A673 (cell line): ENCODE measurements around the gene C10orf88. TPM values are rescaled to one million over a fixed set of nuclear protein-coding genes. Genes with fewer than 3 reads are reported as not detected.

Experiments
- BruUV-seq: library from RNA; stranded (reverse); fragments of 400-500 nt; replicated peaks from 2 replicates; lab custom pipeline; 2021; lab: Mats Ljungman, UMichigan
- CTCF ChIA-PET: fragments of 300-600 bp; sonication (Branson Sonifier 250); formaldehyde crosslinking; loops from one replicate; lab custom pipeline; 2022; ENCODE audit warnings: antibody characterized with exemption; lab: Charles Lee
- POLR2A ChIA-PET: fragments of 300-600 bp; sonication (Branson Sonifier 250); formaldehyde crosslinking; loops from one replicate; lab custom pipeline; 2022; ENCODE audit warnings: antibody characterized with exemption; ENCODE audit not compliant: low non-redundant PET; lab: Charles Lee
- DNase-seq: peaks from one replicate; pipeline ENCODE4 v3.0.0-alpha.2; 2015; ENCODE audit warnings: low spot score
- H3K27ac ChIP-seq: fragments of 200-600 bp; sonication (generic); 2 replicates; pipeline ENCODE4 v1.5.1; 2016; ENCODE audit warnings: mixed run types, low read depth, mild to moderate bottlenecking, mixed read lengths, antibody characterized with exemption, low read length; ENCODE audit not compliant: poor library complexity, severe bottlenecking
- H3K27me3 ChIP-seq: fragments of 200-600 bp; sonication (generic); replicated peaks from 2 replicates; pipeline ENCODE4 v1.6.1; 2017; ENCODE audit warnings: mixed run types, low read depth, mild to moderate bottlenecking, mixed read lengths, antibody characterized with exemption, low read length; ENCODE audit not compliant: insufficient read depth, poor library complexity
- H3K36me3 ChIP-seq: fragments of 200-600 bp; sonication (generic); 2 replicates; pipeline ENCODE4 v1.6.1; 2016; ENCODE audit warnings: mixed run types, mild to moderate bottlenecking, mixed read lengths, antibody characterized with exemption, low read length; ENCODE audit not compliant: insufficient read depth, poor library complexity, severe bottlenecking
- H3K4me1 ChIP-seq: fragments of 200-600 bp; sonication (generic); 2 replicates; pipeline ENCODE4 v1.6.1; 2017; ENCODE audit warnings: mixed run types, mild to moderate bottlenecking, mixed read lengths, antibody characterized with exemption, low read length; ENCODE audit not compliant: insufficient read depth, poor library complexity, severe bottlenecking
- H3K4me3 ChIP-seq: fragments of 200-600 bp; sonication (generic); 2 replicates; pipeline ENCODE4 v1.5.1; 2016; ENCODE audit warnings: low read depth, mixed run types, mild to moderate bottlenecking, mixed read lengths, low read length; ENCODE audit not compliant: poor library complexity, severe bottlenecking
- H3K9me3 ChIP-seq: fragments of 200-600 bp; sonication (generic); 2 replicates; pipeline ENCODE4 v1.6.1; 2016; ENCODE audit warnings: mixed run types, low read depth, mild to moderate bottlenecking, mixed read lengths, antibody characterized with exemption, low read length; ENCODE audit not compliant: poor library complexity, severe bottlenecking
- EZH2 ChIP-seq: fragments of 200-600 bp; sonication (generic); IDR thresholded peaks from 2 replicates; pipeline ENCODE4 v1.6.1; 2017; ENCODE audit warnings: borderline replicate concordance, low read depth, mild to moderate bottlenecking, mixed read lengths, antibody characterized with exemption, low read length; ENCODE audit not compliant: poor library complexity, severe bottlenecking
- intact Hi-C: fragments of 100-400 bp; cut with micrococcal nuclease; formaldehyde crosslinking; loops from one replicate; pipeline ENCODE4 v1.10.0; 2022; ENCODE audit not compliant: unreplicated experiment
- total RNA-seq: library from RNA; stranded (reverse); gene quantifications from 2 replicates; pipeline ENCODE4 v1.2.3, GENCODE V29; 2021
- TF ChIP-seq, protein P1 (sequence below): fragments of 300-800, 200-600 bp; sonication (generic); conservative IDR thresholded peaks from 2 replicates; pipeline ENCODE4 v1.5.1; 2017; ENCODE audit warnings: low read depth, mild to moderate bottlenecking, antibody characterized with exemption, low read length, moderate library complexity, mixed read lengths

C10orf88 gene
- total RNA-seq, 1 experiment from 2014 or later, result 17.7 TPM

DNA sequence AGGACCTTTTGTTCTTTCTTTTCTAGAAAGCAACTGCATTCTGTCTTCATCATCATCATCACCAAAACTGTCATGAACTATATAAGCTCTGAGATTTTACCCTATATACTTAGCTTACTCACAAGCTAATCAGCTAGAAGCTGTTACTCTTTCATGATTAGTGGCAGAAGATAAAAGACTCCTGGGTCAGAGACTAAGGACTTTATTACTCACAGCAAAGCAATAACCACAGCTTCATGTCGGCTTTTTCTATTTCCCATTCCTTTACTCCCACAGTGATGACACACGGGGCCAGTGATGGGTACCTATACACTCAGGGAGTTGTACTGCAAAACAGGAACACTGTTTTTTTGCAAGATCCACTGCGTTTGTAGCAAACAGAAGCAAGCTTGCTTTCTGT, 8.4 kb upstream of the C10orf88 start:
- DNase-seq, result no peak
- H3K9me3 ChIP-seq, result no peaks in the 10 kb centered on the region
- no TSS peak for BruUV-seq
- no peaks in the 10 kb centered on the region for H3K27me3 ChIP-seq
- intact Hi-C loops, result no loop called here
- no peak overlapping the region for H3K4me3 ChIP-seq
- POLR2A ChIA-PET, result no interaction called here
- H3K36me3 ChIP-seq, result no peaks in the 10 kb centered on the region
- CTCF ChIA-PET, result no interaction called here
- TF ChIP-seq, protein P1, sequence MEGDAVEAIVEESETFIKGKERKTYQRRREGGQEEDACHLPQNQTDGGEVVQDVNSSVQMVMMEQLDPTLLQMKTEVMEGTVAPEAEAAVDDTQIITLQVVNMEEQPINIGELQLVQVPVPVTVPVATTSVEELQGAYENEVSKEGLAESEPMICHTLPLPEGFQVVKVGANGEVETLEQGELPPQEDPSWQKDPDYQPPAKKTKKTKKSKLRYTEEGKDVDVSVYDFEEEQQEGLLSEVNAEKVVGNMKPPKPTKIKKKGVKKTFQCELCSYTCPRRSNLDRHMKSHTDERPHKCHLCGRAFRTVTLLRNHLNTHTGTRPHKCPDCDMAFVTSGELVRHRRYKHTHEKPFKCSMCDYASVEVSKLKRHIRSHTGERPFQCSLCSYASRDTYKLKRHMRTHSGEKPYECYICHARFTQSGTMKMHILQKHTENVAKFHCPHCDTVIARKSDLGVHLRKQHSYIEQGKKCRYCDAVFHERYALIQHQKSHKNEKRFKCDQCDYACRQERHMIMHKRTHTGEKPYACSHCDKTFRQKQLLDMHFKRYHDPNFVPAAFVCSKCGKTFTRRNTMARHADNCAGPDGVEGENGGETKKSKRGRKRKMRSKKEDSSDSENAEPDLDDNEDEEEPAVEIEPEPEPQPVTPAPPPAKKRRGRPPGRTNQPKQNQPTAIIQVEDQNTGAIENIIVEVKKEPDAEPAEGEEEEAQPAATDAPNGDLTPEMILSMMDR, result no peak
- no peak for TF ChIP-seq EZH2
- H3K4me1 ChIP-seq, result no peaks in the 10 kb centered on the region
- no peak overlapping the region for H3K27ac ChIP-seq

DNA sequence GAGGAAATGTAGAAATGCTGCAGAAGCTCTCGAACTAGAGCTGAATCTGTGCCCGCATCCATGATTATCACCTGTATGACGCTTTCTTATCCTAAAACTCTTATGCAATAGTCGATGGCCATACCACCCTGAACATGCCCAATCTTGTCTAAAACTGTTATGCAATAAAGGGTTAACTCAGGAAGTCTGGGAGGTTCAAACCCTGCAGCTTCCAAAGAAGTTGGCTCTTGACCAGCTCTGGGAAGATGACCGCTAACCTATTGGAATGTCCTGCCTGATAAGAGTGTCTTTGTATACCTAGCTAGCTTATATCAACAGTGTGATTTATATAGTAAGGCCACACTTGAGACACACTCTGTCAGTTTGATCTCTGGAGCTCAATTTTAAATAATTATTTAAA, 3.4 kb upstream of the C10orf88 start:
- no peaks in the 10 kb centered on the region for H3K4me1 ChIP-seq
- BruUV-seq, result no TSS peak
- CTCF ChIA-PET, result no interaction called here
- peaks cover 6% of the 10 kb centered on the region for H3K9me3 ChIP-seq
- H3K4me3 ChIP-seq, result no peak overlapping the region
- TF ChIP-seq, protein P1, result no peak
- TF ChIP-seq EZH2, result no peak
- H3K27me3 ChIP-seq, result no peaks in the 10 kb centered on the region
- no peak overlapping the region for H3K27ac ChIP-seq
- POLR2A ChIA-PET, result no interaction called here
- intact Hi-C loops, result no loop called here
- DNase-seq, result no peak
- no peaks in the 10 kb centered on the region for H3K36me3 ChIP-seq

GRCh38 chr10:122955892-122956291, 1.9 kb upstream of the C10orf88 start:
- POLR2A ChIA-PET, result no interaction called here
- CTCF ChIA-PET, result no interaction called here
- Histone ChIP-seq H3K4me3 (no peak overlapping the region), H3K36me3 (no peaks in the 10 kb centered on the region), H3K27ac (no peak overlapping the region), H3K4me1 (no peaks in the 10 kb centered on the region), H3K27me3 (no peaks in the 10 kb centered on the region), H3K9me3 (peaks cover 6% of the 10 kb centered on the region)
- intact Hi-C loops, result no loop called here
- TF ChIP-seq, protein P1, result no peak
- no peak for TF ChIP-seq EZH2
- BruUV-seq, result no TSS peak
- DNase-seq, result no peak
